Endometrial microvascular endothelial cells (primary cell): ENCODE data around the gene ANXA1. TPM values are rescaled to one million over a fixed set of nuclear protein-coding genes. Genes with fewer than 3 reads are reported as not detected.

Experiments used
- in situ Hi-C: cut with HindIII; loops from 2 replicates; pipeline ENCODE4 v1.10.0; 2017; ENCODE audit warnings: low sequenced_read_pairs, low pct_unique_long_range_greater_than_20kb; ENCODE audit errors: inconsistent ontology term
- total RNA-seq: library from RNA; depleted of rRNA; stranded (reverse); fragments of >200 nt; gene quantifications from one replicate; pipeline ENCODE4 v1.2.3, GENCODE V29; 2015; ENCODE audit errors: inconsistent ontology term

ANXA1 gene
- total RNA-seq, 1 donor from 2014 or later, result 836 TPM

GRCh38 chr9:73137286-73137899 is 14.3 kb upstream of the ANXA1 start:
- in situ Hi-C loops, result no loop called here

DNA sequence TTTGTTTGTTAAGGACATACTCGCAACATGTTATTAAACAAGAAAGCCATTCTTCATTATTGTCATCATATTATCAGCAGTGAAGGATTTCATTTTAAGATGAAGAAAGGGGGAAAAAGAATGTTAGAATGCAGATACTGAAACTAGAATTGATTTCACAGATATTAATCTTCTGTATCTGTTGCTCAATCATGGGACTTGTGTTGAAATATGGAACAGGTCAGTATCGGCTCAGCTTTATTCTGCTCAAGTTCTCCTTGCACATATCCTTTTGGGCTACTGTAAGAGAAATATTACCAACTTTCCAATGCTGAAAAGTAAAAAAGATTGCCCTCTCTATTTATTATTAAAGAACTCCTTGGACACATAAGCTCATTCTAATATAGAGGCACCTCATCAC is 13.8 kb upstream of the ANXA1 start:
- in situ Hi-C loops, result no loop called here

DNA sequence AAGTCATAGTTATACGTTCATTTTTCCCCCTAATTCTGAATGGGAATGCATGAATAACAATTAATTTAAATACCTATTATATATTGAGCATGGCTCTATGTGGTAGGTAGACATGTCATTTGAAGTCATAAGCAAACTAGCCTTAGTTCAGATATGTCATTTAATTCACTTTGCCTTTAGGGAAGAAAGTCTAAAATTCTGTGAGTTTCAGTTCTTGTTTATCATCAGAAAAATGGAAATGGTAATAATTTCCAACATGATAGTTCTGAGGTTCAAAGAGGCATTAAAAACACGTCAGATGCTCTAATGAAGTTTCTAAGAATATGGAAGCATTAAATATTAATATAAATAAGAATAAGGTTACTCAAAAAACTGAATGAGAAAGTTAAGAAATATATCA is 13.1 kb upstream of the ANXA1 start:
- in situ Hi-C loops, result no loop called here

DNA sequence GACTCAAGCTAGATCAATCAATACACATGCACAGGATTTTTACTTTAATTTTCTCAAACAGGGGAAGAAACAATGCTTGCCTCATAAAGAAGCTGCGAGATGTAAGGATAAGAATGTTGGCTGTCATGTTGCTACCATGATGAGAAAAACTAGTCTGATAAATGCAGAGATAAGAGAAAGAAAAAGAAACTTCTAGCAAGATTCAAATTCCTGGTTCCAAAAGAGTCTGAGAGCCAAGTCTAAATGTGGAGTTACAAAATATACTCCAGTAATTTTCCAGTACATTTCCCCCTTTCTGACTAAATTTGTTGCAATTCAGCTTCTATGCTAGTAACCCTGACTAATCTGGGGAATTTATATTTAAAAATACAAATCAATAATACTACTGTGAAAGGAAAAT is 10.4 kb upstream of the ANXA1 start:
- in situ Hi-C loops, result no loop called here

DNA sequence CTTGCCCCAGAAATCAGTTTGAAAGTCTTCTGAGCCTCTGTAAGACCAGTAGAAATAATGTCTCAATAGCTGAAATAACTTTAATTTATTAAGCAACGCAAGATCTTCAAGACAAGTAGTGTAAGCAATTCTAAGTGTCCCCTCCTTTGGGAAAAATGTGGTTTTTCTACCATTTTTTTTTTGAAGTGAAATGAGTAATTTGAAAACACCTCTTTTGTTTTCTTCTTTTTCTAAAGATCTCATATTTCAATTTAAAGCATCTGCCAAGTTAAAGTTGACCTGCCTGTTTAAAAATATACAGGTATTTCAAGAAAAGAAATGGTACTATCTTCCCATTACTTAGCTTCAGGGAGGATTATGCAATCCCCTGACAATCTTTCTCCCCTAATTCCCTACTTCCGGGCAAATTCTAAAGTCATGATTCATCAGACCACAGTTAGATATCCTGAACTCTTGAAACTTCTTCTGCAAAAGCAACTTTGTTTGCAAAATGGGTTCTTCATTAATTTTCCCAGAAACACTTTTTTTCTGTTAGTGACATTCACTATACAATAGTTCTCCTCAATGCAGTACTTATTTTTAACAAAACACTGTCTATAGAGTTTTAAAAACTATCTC is 7.8 kb upstream of the ANXA1 start:
- in situ Hi-C loops, result no loop called here

GRCh38 chr9:73146111-73146815 is 5.4 kb upstream of the ANXA1 start:
- in situ Hi-C loops, result no loop called here

GRCh38 chr9:73148447-73148937 is 3.2 kb upstream of the ANXA1 start:
- in situ Hi-C loops, result no loop called here

GRCh38 chr9:73149371-73150067 is 2.1 kb upstream of the ANXA1 start:
- in situ Hi-C loops, result no loop called here

DNA sequence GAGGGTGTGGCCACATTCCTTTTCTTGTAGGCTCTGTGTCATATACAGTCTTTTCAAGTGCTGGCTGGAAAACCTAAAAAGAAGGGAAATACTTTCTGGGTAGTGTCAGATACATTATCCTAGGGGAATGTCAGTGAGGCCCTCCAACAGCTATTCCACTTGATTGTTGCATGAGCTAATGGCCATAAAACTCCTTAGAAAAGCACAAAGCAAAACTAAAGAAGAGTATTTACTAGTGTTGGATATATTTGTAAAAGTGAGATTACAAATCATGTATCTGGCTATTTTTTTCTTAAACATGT is 829 bp downstream of the ANXA1 start:
- in situ Hi-C loops, result no loop called here

DNA sequence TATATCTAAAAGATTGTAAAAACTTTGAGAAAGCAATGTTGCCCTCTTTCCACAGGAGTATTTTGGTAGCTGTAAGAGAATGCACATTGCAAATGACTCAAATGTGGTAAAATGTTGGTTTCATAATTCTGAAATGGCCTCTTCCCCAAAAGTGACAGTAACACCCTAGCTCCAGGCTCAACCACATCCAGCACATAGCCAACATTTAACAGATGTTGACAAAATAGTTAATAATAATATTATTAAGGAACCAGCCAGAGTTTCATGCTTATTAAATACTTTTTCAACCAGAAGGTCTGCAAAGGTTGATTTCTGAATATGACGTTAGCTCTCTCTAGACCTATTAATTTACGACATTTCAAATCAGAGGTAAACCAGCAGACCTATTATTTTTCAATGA is 1.3 kb downstream of the ANXA1 start:
- in situ Hi-C loops, result no loop called here

DNA sequence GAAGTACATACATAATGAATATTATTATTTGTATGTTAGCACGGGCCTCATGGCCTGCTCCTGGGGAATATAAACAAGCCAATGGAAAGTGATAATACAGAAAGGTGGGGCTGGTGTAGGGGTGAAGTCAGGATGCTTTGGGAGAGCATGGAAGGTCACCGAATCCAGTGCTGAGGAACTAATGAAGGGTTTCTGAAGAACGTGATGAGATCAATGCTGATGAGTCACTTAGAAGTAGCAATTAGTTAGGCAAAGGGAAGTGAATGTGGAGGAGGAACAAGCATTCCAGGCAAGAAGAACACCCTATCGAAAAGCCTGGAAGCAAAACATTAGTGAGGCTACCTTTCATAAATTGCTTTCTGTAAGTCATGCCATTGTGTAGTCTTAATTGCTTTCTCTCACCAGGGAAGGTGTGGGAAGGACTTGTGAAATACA is 2.1 kb downstream of the ANXA1 start:
- in situ Hi-C loops, result no loop called here

DNA sequence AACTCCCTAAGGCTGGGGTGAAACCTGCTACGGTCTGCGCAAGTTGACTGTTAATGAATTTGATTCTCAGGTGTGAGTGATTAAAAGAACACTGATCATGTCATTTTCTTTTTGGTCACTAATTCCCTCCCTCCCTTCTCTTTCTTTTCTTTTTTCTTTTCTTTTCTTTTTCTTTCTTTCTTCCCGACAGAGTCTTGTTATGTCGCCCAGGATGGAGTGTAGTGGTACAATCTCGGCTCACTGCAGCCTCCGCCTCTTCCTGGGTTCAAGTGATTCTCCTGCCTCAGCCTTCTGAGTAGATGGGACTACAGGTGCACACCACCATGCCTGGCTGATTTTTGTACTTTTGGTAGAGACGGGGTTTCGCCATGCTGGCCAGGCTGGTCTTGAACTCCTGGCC is 2.6 kb downstream of the ANXA1 start:
- in situ Hi-C loops, result no loop called here

DNA sequence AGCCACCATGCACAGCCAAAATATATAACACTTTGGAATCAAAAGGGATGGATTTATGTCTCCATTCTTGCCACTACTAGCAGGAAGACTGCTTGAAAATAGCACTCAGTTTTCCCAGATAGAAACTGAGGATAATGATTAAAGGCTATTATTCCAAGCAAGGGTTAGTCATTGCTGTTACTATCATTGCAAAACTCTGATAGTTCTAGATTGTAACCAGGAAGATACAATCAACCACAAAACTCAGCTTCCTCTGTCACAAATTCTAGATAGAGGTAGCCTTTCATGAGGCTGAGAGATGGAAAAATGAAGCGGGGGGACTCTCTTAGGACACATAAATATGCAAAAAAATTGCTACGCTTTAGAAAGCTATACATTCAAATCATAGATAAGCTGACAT is 3.1 kb downstream of the ANXA1 start:
- in situ Hi-C loops, result no loop called here

- in situ Hi-C loops, result no loop called here
Measured at GRCh38 chr9:73155377-73155776, 3.7 kb downstream of the ANXA1 start.

DNA sequence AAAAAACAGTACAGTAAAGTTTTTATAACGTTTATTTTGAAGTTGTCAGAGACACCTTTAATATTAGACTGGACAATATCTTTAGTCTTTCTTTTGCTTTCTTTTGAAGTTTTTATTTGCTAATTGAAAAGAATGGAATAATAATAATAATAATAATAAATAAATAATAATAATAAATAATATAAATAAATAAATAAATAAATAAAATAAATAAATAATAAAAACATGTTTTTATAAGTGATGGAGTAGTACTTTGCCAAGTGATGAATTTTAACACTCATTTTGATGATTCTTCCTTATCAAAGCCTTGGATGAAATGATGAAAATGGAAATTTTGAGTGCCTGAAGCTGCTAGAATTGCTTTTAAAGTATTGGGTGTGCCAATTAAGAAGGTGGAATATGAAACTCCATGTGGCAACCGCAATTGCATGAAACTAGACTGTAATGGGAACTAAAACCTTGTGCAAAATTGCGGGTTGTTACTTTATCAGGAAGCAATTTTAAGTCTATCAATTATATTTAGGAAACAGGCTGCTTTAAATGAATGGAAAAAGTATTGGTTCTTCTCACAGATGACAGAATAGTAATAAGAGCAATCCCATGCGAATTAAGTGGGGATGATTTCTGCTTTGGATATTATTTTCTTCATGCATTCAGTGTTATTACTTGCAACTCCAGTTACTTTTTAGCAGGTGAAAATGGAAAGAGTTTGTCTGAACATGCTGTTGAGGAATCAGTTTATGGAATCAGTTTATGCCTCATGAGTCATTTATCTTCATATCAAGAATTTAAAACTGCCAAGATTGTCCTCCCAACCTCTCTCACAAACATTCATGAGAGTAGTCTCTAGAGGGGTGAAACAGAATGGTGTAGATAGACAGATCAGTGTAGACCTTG is 4.6 kb downstream of the ANXA1 start:
- in situ Hi-C loops, result no loop called here

DNA sequence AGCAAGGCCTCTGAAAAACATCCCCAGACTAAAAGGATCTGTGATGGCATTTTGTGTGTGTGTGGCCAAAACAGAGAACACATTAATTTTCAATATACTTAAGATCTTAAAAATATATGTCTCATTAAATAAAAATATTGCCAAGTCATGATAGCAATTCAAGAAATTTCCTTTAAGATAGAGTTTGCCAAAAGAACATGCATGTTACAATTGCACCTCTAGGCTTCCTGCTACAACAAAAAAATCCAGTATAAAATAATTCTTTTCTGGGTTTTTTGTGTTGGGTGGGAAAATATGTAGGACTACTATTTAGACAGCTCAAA is 5.2 kb downstream of the ANXA1 start:
- in situ Hi-C loops, result no loop called here

DNA sequence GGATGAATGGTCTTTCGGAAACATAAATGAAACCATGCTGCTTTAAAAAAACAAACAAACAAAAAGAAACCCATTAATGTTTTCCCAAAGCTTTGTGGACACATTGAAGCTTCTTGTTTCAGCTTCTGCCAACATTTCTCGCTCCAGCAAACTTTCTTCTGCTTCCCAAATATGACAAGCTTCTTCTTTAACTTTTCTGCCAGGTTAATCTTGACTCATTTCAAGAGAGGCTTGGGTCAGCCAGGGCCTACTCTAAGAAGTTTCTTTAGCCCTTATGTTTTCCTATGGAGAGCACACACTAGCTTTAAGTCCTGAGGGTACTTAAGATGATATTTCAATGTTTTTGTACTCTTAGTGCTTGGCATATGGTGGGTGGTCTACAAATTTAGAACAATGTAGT is 6.1 kb downstream of the ANXA1 start:
- in situ Hi-C loops, result no loop called here

- in situ Hi-C loops, result no loop called here
Measured at GRCh38 chr9:73158723-73159122, 7.1 kb downstream of the ANXA1 start.

GRCh38 chr9:73160868-73161267 is 9.2 kb downstream of the ANXA1 start:
- in situ Hi-C loops, result no loop called here
